ENCODE measurements around the gene PRDM11.
"Not testable (repeated sequence)": the region's sequence is repeated elsewhere in the genome, so short reads cannot be mapped to it uniquely, and the experiment has no call there.

PRDM11 gene

GRCh38 chr11:45239733-45240132, 93.3 kb downstream of the PRDM11 start:
- no peak for DNase-seq

GRCh38 chr11:45243967-45244366, 97.5 kb downstream of the PRDM11 start:
- DNase-seq = no peak

- no peak for DNase-seq
Measured at GRCh38 chr11:45245218-45246045, 99.0 kb downstream of the PRDM11 start.

- DNase-seq = no peak
Measured at GRCh38 chr11:45246241-45246640, 99.8 kb downstream of the PRDM11 start.

- DNase-seq = no peak
Measured at GRCh38 chr11:45247433-45247832, 101.0 kb downstream of the PRDM11 start.

GRCh38 chr11:45248501-45249011, 102.1 kb downstream of the PRDM11 start:
- no peak for DNase-seq

GRCh38 chr11:45249372-45249771, 102.9 kb downstream of the PRDM11 start:
- DNase-seq = not testable (repeated sequence)

GRCh38 chr11:45250035-45250718, 103.7 kb downstream of the PRDM11 start:
- no peak for DNase-seq

GRCh38 chr11:45252134-45252856, 105.9 kb downstream of the PRDM11 start:
- peak; percentile 58 for DNase-seq

- no peak for DNase-seq
Measured at GRCh38 chr11:45252877-45253276, 106.4 kb downstream of the PRDM11 start.

GRCh38 chr11:45253640-45254039, 107.2 kb downstream of the PRDM11 start:
- no peak for DNase-seq

- peak; percentile 6 for DNase-seq
Measured at GRCh38 chr11:45254070-45254469, 107.6 kb downstream of the PRDM11 start.

- DNase-seq = no peak
Measured at GRCh38 chr11:45258982-45259530, 112.6 kb downstream of the PRDM11 start.

GRCh38 chr11:45259592-45259991, 113.2 kb downstream of the PRDM11 start:
- no peak for DNase-seq

GRCh38 chr11:45260071-45260470, 113.6 kb downstream of the PRDM11 start:
- DNase-seq = no peak

GRCh38 chr11:45262900-45263299, 116.5 kb downstream of the PRDM11 start:
- DNase-seq = peak; percentile 11

- no peak for DNase-seq
Measured at GRCh38 chr11:45263773-45264172, 117.3 kb downstream of the PRDM11 start.

- no peak for DNase-seq
Measured at GRCh38 chr11:45264839-45265515, 118.5 kb downstream of the PRDM11 start.

GRCh38 chr11:45265969-45266675, 119.7 kb downstream of the PRDM11 start:
- no peak for DNase-seq

GRCh38 chr11:45266676-45267020, 120.2 kb downstream of the PRDM11 start:
- no peak for DNase-seq

GRCh38 chr11:45267052-45267451, 120.6 kb downstream of the PRDM11 start:
- DNase-seq = no peak

Measured in right forelimb (tissue), 1 donor.